Measurements from ENCODE around the gene ARHGEF1.

Gene ARHGEF1

DNA sequence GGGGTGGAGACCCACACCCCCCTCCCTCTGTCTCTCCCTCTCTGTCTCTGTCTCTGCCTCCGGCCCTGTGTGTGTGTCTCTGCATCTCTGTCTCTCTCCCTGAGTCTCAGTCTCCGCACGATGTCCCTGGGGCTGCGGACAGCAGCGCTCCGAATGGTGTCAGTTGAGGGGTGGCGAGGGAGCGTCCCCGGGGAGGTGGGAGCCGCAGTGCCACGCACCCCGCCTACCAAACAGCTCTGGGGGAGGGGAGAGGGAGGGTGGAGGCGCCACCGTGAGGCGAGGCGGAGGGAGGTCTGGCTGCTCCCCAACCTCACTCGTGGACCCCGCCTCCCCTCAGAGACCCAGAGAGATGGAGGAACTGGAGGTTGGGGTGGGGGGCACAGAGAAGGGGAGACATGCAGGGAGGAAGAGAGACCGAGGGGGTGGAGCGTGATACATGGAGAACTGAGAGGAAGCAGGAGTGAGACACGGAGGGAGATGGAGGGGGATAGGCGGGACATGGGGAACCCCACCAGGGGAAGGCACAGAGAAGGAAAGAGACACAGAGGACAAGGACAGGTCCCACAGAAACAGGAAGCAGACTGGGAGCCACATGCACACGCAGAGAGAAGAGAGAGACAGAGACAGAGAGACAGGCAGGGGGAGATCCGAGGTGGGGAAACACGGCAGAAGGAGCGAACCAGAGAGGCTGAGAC, 38.0 kb downstream of the ARHGEF1 start:
- DNase-seq = no peak

DNA sequence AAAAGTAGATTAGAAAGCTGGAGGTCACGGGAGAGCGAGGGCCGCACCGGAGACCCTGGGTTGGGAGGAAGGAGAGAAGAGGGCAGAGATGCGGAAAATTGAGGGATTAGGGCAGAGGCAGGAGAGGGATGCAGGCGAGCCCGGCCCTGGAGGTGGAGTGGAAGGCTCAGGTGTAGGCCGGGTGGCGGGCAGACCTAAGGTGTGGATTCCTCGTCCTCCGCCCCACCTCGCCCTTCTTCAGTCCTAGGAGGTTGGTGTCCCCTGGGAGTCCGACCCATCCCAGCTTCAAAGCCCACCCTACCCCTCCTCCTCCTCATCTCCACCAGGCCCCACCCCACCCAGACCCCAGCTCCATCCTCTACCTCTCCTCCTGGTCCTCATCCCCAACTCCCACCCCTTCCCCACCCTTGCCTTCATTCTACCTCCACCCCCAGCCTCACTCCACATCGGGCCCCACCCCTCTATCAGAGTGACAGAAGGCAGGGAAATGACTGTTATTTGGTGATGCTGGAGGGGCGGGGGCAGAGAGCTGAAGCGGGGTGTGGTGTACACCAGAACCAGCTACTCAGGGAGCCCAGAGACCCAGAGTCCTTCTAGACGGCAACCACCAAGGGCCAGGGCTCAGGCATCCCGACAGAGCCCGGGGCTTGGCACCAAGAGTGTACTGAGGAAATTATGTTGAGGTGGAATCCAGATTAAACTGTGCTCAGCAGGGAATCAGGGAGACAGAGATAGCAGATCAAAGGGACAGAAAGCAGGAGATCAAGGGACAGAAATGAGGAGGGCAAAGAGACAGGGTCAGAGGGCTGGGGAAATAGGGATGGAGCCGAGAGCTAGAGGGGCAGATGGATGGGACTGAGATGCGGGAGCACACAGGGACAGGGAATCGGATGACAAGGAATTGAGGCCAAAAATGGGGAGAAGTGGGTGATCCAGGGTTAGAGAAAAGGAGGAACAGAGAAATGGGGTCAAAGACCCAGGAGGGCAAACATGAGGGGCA, 38.9 kb downstream of the ARHGEF1 start:
- DNase-seq = no peak

DNA sequence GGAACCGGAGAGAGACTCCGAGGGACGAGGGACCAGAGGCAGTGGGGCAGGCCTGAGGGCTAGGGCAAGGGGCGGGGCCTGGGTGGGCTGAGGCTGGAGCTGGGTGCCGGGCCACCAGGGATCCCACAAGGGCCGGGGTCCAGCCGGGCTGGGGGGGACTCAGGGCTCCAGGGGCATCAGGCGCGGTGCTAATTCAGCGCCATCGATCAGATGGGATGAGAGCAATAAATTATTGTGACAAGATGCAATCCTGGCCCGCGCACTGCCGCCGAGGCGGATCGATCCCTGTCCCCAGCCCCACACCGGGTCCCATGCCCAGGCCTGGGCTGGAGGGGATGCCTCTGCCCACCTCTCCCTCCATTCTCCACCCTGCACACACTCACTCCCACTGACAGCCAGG, 39.6 kb downstream of the ARHGEF1 start:
- no peak for DNase-seq

DNA sequence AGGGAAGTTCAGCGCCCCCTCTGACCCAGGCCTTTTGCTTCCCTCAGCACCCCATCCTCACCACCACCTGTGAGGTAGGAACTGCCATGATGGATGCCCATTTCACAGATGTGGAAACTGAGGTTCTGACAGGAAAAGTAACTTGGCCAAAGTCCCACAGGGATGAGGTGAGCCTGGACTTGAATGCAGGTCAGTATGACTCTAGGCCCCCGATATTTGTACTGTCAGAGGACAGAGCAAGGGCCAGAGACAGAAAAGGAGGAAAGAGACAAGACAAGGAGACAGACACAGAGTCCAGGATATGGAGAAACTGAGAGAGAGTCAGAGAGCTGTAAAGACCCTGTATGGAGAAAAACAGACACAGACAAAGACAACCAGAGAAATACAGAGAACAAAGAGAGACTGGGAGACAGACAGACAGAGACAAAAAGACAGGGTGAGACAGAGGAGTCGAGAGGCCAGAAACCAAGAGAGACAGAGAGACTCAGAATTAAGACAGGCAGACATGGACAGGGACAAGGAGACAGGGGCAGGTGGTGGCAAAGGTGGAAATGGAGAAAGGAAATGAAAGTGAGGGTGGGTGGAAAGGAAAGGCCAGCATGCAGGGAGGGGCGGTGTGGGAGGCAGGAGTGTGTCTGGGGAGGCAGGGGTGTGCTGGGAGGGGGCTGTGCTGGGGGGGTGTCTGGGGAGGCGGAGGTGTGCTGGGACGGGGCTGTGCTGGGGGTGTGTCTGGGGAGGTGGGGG, 40.2 kb downstream of the ARHGEF1 start:
- DNase-seq = no peak

DNA sequence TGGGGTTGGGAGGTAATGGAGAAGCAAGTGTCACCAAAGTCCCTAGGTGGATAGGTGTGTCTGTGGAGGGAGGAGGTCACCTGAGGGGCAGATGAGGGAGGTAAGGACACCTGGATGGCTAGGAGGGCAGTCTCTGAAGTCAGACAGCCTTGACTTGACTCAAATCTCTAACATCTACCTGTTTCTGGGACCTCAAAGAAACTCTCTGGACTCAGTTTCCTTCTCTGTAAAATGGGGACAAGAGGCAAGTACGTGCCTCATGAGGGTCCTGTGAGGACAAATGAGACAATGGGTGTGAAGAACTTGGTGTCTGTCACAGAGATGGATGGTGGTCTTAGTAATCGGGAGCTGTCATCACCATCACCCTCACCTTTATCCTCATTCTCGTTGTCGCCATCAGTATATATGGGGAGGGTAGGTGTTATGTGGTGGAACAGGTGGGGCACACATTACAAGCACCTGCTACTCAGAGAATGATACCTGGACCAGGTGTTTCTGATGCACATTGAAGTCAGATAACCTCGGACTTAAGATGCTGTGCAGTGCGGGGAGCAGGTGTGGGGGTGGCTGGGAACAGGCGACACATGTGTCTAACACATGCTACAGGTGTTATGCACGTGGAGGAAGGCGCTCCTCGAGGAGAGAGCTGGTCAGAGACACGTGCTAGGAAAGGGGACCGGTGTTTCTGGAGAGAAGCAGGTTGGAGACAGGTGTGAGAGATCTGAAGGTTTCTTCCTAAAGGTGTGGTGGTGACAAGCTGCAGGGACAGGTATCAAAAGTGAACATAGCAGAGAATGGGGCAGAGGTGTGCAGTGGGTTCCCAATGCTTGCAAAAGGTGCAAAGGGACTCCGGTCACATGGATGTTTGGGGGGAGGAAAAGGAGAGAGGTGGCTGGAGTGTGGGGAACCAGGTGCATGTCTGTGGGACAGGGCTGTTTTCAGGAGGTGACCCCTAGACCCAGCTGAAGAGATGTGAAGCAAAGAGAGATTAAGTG, 41.5 kb downstream of the ARHGEF1 start:
- DNase-seq = no peak

DNA sequence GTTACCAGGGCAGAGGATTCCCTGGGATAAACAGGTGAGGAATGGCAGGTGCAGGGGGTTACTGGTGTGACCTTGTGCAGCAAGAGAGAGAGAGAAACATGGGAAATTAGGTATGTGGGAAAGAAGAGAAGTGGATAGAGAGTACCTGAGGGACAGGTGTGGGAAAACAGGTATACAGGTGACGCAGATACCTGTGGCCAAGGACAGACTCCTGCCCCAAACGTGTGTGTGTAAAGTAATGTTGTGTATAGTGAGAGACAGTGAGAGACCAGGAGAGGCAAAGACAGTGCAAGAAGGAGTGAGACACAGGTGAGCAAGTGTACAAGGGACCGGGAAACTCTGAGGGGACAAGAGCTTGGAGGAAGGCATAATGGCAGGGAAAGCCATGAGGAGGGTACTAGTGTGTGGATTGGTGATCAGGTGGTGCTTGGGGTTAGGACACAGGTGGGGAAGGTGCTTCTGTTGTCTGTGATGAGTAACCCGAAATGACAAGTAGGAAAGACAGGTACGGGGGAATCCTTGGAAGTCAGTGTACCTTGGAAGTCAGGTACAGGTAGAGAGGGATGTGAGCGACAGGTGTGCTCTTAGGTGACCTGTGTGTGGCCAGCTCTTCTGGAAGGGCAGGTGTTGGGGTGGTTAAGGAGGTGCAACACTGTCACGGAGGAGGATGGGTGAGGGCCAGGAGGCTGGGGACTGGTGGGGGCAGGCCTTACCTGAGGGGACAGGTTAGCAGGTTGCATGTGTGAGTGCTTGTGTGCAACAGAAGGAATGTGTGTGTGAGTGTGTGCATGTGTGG, 42.4 kb downstream of the ARHGEF1 start:
- no peak for DNase-seq

DNA sequence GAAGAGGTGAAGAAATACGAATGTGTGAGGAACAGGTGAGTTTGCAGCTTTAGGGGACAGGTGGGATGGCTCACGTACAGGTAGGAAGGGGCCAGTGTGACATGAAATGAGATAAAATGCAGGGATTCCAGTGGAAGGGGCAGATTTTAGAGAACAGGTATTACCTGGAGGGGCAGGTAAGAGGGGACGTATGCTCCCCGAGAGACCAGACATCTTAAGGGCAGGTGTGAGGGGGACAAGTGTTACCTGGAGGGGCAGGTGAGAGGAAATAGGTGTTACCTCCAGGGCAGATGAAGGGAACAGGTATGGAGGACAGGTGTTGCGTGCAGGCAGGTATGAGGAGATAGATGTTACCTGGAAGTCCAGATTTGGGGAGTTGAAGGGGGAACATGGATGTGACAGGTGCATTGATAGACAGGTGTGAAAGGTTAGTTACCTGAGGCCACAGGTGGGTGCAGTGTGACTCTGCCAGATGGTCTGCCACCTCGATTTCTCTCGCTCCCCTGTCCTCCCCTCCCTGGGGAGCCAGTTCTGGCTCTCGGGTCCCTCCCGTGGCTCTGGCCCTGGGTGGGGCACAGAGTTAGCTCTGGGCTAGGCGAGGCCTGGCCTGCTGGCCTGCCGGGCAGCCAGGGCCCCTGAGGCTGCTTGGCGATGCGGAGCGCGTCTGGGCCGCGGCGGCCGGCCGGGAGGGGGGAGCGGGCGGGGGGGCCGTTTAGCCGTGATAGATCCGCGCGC, 43.2 kb downstream of the ARHGEF1 start:
- DNase-seq = no peak

DNA sequence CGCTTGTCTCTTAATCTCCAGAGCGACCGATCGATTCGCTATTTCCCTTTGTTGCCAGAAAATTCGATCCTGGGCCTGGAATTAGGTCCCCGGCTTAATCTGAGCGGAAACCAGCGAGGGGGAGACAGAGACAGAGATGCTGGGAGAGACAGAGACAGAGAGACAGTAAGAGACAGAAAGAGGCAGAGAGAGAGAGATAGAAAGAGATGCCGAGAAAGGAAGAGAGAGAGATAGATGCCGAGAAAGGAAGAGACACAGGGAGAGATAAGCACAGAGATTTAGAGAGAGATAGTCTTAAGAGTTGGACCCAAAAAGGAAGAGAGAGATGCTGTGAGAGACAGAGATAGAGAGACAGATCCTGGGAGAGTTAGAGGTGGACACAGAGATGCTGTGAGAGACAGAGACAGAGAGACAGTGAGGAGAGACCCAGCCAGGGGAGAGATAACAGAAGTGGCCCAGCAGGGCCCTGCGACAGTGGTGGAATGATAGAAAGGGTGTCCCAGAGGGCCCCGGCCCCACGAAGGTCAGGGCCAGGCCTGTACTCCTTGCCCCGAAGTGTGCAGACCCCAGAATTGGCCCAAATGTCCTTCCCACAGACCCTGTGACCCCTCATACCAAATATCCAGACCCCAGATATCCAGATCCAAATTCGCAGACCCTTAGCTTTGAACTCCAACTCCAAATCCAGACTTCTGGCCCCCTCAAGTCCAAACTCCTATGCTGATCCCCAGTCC, 43.9 kb downstream of the ARHGEF1 start:
- no peak for DNase-seq

DNA sequence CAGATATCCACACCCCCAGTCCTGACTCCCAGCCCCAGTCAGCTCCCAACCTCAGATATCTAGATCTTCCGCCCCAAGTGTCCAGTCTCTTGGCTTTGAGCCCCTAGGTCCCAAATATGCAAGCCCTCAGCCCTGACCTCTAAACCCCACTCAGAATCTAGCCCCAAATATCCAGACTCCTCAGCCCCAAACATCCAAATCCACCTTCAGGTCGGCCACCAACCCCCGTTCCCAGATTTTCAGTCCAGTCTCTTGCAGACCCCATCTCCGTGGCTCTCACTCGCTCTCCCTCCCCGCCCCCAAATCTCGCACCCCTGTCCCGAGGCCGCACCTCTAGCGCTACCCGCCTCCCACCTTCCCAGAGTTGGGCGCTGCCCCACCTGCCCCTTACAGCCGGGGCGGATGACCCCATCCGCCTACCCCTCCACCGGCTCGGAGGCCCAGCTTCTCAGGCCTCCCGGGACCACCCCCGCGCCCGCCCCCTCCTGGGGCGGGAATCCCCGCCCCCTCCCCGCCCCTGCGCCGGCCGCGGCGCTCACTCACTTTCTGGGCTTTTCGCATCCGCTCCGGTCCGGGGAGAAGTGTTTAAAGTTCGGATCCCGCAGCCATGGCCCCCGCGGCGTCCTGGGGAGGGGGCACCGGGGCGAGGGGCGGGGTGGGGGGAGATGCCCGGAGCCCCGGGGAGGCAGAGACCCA, 44.7 kb downstream of the ARHGEF1 start:
- DNase-seq = no peak

DNA sequence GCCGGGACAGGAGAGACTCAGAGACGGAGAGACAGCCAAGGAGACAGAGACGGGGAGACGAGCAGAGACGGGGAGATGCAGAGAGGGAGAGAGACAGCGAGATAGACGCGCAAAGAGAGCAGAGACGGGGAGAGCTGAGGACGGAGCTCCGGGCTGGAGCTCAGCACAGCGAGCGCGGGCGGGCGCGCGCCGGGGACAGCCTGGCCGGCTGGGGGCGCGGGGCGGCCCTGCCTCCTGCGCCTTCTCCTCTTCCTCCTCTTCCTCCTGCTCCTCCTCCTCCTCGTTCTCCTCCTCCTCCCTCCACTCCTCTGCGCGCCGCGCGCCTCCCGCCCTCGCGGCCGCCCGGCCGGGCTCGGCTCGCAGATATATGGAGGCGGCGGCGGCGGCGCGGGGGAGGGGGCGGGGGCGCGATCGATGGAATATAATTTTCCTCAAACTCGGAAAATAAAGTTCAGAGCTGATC, 45.3 kb downstream of the ARHGEF1 start, which contains the start of gene ERFL:
ERFL (minus strand) TSS at position 229 of the 463 bp plus-strand sequence. CDS start 15,530 bp downstream, outside the sequence.
- DNase-seq = peak in 1 of 2 experiments; percentile 27

DNA sequence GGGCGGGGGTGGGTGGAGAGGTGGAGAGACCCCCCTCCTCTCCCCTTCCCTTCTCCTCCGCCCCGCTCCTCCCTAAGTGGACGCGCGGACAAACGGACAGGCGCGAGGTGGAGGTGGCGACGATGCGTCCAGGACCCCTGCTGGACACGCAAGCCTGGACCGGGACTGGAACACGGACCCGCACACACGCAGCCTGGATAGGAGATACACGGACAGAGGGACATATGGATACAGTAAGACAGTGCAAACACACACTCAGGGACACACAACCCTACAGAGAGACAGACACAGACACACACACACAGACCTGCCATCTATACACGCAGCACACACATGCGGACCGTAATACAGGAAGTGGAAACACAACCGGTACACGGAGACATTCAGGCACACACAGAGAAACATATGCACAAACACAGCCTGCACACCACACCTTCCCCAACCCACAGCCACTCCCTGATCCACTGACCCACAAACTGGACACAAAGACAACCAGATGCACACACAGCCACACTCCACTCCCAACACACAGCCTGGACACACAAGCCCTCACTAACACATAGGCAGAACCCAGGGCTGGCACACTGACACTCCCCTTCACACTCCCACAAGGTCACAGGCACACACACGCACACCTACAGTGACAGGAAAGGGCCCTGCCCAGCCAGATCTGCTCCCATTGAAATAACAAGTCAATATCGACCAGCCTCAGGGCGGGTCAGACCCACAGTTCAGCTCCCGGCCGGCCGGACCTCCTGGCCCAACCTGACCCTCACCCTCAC, 46.0 kb downstream of the ARHGEF1 start:
- DNase-seq = no peak

DNA sequence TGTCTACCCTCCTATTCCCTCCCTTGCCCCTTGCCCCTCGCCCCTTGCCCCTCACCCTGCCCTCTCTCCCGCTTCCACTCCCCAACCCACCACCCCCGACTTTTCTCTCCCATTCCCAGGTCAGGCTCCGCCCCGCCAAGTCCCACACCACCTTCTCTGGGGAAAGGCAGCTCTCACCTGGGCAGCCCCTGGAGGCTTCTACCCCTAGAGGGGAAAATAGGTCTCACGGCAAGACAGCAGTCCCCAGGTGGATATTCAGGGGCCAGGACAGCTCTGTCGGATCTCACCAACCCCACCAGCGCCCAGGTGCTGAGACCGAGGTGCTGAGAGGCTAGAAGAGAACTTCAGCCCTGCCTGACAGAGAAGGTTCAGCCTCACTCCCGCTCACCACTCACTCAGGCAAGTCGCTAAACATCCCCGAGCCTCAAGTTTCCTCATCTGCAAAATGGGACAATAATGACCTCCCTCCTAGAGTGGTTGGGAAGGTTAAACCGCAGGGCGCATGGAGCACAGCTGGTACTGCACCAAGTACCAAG, 46.6 kb downstream of the ARHGEF1 start:
- no peak for DNase-seq

DNA sequence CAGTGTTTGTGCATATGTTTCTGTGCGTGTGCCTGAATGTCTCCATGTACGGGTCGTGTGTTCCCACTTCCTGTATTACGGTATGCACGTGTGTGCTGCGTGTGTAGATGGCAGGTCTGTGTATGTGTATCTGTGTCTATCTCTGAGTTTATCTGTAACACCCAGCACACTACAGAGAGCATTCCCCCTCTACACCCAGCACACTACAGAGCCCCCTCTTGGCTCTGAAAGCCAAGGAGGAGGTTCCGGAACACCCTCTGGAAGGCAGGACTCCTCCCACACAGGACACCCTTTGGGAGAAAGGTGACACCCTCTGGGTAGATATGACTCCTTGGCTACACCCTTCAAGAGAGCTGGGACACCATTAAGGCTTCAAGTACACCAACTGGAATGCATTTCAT, 47.3 kb downstream of the ARHGEF1 start:
- DNase-seq = no peak

DNA sequence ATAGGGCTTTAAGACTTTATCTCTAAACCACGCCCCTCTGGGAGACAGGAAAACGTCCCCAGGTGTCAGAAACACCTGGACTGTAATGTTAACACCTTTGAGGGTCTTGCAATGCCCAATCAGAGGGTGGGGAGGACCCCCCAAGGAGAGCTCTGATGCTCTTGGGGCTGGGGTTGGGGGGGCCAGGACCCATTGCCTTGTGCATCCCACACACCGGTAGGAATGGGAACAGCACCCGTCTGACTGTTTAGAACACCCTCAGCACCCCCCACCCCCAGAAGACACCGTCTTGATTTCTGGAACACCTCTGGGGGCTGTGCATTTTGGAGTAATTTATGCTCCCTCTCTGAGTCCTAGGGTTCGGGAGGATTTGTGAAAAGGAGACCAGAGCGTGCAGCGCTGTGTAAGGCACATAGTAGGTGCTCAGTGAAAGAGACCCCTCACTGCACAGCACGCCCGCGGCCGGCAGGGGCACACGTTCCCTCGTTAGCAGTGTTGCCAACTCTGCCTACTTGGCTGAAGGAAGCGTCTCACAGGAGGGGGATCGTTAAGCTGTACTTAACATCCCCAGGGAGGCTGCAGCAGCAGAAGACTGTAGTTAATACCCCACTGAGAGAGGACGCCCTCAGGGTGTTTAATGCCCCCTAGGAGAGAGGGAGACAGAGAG, 48.1 kb downstream of the ARHGEF1 start:
- peak; percentile 54 to 76 for DNase-seq

DNA sequence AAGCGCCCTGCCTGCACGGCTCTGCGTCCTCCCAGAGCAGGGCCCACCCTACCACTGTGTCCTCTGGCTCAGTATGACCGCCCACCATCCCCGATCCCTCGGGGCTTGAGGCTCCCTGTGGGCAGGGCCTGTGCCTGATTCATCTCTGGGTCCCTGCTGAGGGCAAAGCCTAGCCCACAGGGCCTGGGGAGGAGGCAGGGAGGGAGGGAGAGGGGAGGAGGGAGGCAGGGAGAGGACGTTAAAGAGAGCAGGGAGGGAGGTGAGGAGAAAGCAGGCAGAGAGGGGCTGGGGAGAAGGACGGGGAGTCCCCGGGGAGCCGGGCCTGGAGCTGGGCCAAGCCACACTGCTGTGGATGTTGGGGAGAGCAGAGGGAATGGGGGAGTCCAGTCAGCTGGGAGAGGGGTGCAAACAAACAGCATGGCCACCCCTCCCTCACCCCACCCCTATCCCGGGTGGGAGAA, 49.3 kb downstream of the ARHGEF1 start:
- DNase-seq = no peak

DNA sequence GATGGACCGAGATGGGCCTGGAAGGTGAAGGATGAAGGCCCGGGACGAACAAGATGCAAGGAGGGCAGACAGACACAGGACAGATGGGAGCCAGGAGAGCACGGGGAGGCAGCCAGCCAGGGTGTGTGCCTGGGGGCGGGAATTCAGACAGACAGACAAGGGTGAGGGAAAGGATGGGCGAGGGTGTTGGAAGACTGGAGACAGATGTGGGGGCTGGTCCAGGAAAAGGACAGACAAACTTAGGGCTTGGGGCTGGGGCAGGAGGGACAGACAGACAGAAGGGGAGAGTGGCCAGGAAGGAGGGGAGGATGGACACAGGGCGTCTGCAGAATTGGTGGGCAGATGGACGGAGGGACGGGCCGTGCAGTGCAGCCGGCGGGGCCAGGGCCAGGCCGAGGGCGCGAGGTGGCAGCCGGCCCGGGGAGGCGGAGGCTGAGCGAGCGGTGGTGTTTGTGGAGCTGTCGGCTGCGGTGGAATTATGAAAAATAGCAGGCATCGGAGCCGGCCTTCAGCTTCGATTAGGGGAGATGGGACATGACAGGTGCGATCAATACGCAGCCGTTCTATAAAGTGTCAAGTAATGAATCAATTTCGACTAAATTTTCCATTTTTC, 49.8 kb downstream of the ARHGEF1 start:
- DNase-seq = peak; percentile 46 to 60

All from NCI-H524 (cell line).